ENCODE data around the gene ARHGEF7. TPM values are rescaled to one million over a fixed set of nuclear protein-coding genes. Genes with fewer than 3 reads are reported as not detected.

Gene ARHGEF7
- polyA plus RNA-seq, 1 donor: 75.2 TPM

GRCh38 chr13:111209613-111210012 is 94.5 kb downstream of the ARHGEF7 start:
- Histone ChIP-seq H3K36me3 (ENCODE audit: control insufficient read depth, insufficient read depth, low read length) (peaks cover 6% of the 10 kb centered on the region), H3K27me3 (ENCODE audit: control insufficient read depth, insufficient read depth, low read length) (no peaks in the 10 kb centered on the region), H3K4me1 (ENCODE audit: control insufficient read depth, insufficient read depth, low read length) (peaks cover 4% of the 10 kb centered on the region), H3K27ac (ENCODE audit: low read length) (no peak overlapping the region), H3K9me3 (ENCODE audit: control insufficient read depth, low read depth, low read length) (no peaks in the 10 kb centered on the region), H3K4me3 (ENCODE audit: low read length) (no peak overlapping the region)
- WGBS (ENCODE audit: insufficient coverage, low lambda C conversion rate): no CpG with 5 or more reads among the region's 9 CpGs
- DNase-seq: no peak

DNA sequence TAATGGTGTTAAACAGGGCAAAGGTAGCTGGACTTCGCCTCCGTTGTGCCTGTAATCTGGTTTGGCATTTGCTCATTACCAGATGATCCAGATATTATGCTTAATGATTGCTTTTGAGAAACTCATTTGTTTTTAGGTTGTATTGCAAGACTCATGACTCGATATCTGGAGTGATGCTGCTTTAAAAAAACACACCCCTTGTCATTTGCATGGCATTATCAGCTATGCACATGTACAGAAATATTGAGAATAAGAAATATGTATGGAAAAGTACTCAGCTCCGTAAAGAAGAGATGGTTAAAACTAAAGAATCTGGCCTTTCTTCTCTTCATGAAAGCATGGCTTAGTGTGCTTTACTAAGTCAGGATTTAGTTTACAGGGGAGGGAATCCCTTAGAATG is 95.0 kb downstream of the ARHGEF7 start:
- DNase-seq: no peak
- Histone ChIP-seq H3K4me1 (ENCODE audit: control insufficient read depth, insufficient read depth, low read length) (peaks cover 3% of the 10 kb centered on the region), H3K9me3 (ENCODE audit: control insufficient read depth, low read depth, low read length) (no peaks in the 10 kb centered on the region), H3K36me3 (ENCODE audit: control insufficient read depth, insufficient read depth, low read length) (peaks cover 6% of the 10 kb centered on the region), H3K27ac (ENCODE audit: low read length) (no peak overlapping the region), H3K4me3 (ENCODE audit: low read length) (no peak overlapping the region), H3K27me3 (ENCODE audit: control insufficient read depth, insufficient read depth, low read length) (no peaks in the 10 kb centered on the region)
- WGBS (ENCODE audit: insufficient coverage, low lambda C conversion rate): 62% methylated on average over 2 of the region's 4 CpGs

GRCh38 chr13:111210544-111211469 is 95.7 kb downstream of the ARHGEF7 start:
- Histone ChIP-seq H3K4me3 (ENCODE audit: low read length) (no peak overlapping the region), H3K9me3 (ENCODE audit: control insufficient read depth, low read depth, low read length) (no peaks in the 10 kb centered on the region), H3K27me3 (ENCODE audit: control insufficient read depth, insufficient read depth, low read length) (no peaks in the 10 kb centered on the region), H3K36me3 (ENCODE audit: control insufficient read depth, insufficient read depth, low read length) (peaks cover 5% of the 10 kb centered on the region), H3K27ac (ENCODE audit: low read length) (no peak overlapping the region), H3K4me1 (ENCODE audit: control insufficient read depth, insufficient read depth, low read length) (peaks cover 3% of the 10 kb centered on the region)
- no peak for DNase-seq
- WGBS (ENCODE audit: insufficient coverage, low lambda C conversion rate): 76% methylated on average over 5 of the region's 15 CpGs

DNA sequence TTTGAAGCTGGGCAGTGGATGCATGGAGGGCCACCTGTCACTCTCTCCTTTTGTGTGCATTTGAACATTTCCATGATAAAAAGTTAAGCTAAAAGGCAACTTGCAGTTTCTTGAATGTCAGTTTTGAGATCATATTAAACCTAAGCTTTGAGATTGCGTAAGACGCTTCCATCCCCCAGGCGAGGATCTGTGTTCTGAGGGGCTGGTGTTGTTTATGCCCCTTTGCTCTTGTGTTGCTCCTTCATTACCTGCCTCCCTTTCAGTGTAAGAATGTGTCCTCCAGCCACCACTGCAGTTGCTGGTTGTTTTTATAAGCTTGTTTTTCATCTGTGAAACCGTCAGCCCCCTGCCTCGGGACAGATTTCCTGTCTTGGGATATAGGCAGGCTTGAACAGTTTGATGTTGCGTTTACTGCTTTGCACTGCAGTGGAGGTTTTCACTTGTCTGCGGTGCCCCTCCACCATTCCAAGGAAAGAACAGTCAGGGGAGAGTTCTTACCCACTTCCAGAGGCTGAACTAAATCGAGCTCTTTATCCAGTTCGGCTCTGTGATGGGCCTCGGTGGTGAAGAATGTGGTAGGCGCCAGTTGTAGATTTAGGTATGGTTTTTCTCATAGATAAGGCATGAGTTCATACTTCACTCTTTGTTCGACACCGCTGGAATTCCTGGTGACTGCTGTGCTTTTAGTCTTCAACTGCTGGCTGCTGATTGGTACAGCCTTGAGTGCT is 96.8 kb downstream of the ARHGEF7 start:
- WGBS (ENCODE audit: insufficient coverage, low lambda C conversion rate): no CpG with 5 or more reads among the region's 13 CpGs
- Histone ChIP-seq H3K36me3 (ENCODE audit: control insufficient read depth, insufficient read depth, low read length) (no peaks in the 10 kb centered on the region), H3K9me3 (ENCODE audit: control insufficient read depth, low read depth, low read length) (no peaks in the 10 kb centered on the region), H3K27ac (ENCODE audit: low read length) (no peak overlapping the region), H3K27me3 (ENCODE audit: control insufficient read depth, insufficient read depth, low read length) (no peaks in the 10 kb centered on the region), H3K4me1 (ENCODE audit: control insufficient read depth, insufficient read depth, low read length) (peaks cover 3% of the 10 kb centered on the region), H3K4me3 (ENCODE audit: low read length) (no peak overlapping the region)
- no peak for DNase-seq

DNA sequence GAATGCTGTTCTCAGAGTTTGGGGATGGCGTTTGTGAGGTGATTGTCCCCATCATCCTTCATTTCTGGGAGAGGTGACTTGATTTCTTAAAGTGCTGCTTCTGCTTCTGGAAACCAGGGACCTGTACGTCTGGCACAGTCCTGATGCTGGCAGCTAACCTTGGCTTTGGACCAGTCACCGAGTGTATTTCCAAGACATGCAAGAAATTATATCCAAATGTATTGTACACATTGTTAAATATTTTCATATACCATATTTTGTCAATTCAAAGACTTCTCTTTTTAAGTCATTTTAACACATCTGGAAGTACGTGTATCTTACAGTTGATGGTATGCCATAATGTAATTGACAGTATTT is 97.4 kb downstream of the ARHGEF7 start:
- H3K27ac ChIP-seq (ENCODE audit: low read length): no peak overlapping the region
- no peaks in the 10 kb centered on the region for H3K27me3 ChIP-seq (ENCODE audit: control insufficient read depth, insufficient read depth, low read length)
- H3K36me3 ChIP-seq (ENCODE audit: control insufficient read depth, insufficient read depth, low read length): no peaks in the 10 kb centered on the region
- DNase-seq: no peak
- H3K4me1 ChIP-seq (ENCODE audit: control insufficient read depth, insufficient read depth, low read length): peaks cover 3% of the 10 kb centered on the region
- 100% methylated on average over 1 of the region's 4 CpGs for WGBS (ENCODE audit: insufficient coverage, low lambda C conversion rate)
- no peaks in the 10 kb centered on the region for H3K9me3 ChIP-seq (ENCODE audit: control insufficient read depth, low read depth, low read length)
- no peak overlapping the region for H3K4me3 ChIP-seq (ENCODE audit: low read length)

- no CpG with 5 or more reads among the region's 22 CpGs for WGBS (ENCODE audit: insufficient coverage, low lambda C conversion rate)
- peaks cover 6% of the 10 kb centered on the region for H3K4me1 ChIP-seq (ENCODE audit: control insufficient read depth, insufficient read depth, low read length)
- no peak overlapping the region for H3K4me3 ChIP-seq (ENCODE audit: low read length)
- no peak overlapping the region for H3K27ac ChIP-seq (ENCODE audit: low read length)
- no peaks in the 10 kb centered on the region for H3K27me3 ChIP-seq (ENCODE audit: control insufficient read depth, insufficient read depth, low read length)
- H3K36me3 ChIP-seq (ENCODE audit: control insufficient read depth, insufficient read depth, low read length): peaks cover 2% of the 10 kb centered on the region
- DNase-seq: no peak
- no peaks in the 10 kb centered on the region for H3K9me3 ChIP-seq (ENCODE audit: control insufficient read depth, low read depth, low read length)
Measured at GRCh38 chr13:111213964-111214726, 99.0 kb downstream of the ARHGEF7 start.

DNA sequence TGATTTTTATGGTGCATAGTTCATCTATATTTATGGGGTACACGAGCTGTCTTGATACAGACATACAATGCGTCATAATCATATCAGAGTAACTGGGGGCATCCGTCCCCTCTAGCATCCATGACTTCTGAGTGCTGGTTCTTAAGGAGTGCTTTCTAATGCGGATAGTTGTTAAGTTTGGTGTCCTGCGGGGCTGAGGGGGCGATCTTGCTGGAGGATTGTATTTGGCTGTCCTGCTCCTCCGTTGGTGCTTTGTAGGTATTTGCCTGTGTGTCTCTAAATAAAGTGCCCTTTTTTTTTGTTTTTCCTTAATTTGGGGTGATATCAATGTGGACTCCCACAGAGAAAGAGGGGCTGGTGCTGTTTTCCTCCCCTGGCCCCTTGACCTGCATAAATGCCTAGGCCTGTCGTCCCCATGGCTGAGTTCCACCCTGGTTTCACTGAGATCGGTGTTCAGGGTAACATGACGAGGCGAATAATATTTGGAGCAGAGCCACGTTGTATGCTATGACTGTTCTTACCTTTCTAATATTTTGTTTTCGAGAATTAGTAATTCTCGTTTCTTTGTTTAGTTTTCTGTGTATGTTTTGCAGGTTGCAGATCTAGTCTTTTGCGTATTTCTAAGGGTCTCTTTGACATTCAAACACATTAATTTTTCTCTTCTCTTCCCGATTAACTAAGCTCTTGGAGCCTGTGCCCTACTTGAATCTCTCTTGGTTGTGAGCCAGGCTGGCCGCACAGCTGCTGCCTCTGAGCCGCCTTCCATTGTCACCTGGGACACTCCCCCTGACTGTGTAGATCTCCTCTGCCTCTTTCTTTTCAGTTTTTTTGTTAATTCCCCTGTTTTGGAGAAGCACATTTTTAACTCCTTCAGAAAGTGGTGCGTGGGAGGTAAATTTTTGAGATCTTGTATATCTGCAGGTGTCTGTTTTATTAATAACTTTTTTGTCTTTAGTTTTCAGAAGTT is 100.3 kb downstream of the ARHGEF7 start:
- Histone ChIP-seq H3K27me3 (ENCODE audit: control insufficient read depth, insufficient read depth, low read length) (no peaks in the 10 kb centered on the region), H3K4me3 (ENCODE audit: low read length) (no peak overlapping the region), H3K9me3 (ENCODE audit: control insufficient read depth, low read depth, low read length) (no peaks in the 10 kb centered on the region), H3K36me3 (ENCODE audit: control insufficient read depth, insufficient read depth, low read length) (peaks cover 9% of the 10 kb centered on the region), H3K4me1 (ENCODE audit: control insufficient read depth, insufficient read depth, low read length) (peaks cover 6% of the 10 kb centered on the region), H3K27ac (ENCODE audit: low read length) (no peak overlapping the region)
- 94% methylated on average over 7 of the region's 19 CpGs for WGBS (ENCODE audit: insufficient coverage, low lambda C conversion rate)
- DNase-seq: no peak

DNA sequence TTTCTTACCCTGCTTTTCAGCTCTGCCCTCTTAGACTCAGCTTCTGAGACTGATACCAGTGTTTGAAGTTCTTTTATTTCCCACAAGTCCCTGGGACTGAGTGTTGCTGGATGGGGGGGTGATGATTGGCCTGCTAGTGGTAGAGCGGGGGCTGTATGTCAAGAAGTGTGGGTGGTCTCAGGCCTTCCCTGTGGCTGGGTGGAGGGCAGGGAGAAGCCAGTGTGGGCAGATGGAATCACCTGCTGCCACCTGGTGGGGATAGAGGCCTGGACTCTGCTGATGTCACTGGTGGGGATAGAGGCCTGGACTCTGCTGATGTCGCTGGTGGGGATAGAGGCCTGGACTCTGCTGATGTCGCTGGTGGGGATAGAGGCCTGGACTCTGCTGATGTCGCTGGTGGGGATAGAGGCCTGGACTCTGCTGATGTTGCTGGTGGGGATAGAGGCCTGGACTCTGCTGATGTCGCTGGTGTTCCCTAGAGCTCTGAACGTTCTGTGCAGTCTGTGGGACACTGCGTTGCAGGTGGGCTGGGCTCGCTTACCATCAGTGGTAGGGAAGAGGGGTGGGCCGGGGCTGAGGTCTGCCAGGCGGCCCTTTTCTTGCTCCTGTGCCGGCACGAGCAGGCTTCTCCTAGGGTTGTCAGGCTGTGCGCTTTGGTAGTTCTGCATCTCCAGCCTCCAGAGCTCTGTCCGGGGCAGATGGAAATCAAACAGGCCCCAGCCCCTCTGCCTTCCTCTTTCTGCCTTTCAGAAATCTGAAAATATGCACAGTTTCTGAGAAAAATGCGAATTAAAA is 101.3 kb downstream of the ARHGEF7 start:
- H3K27me3 ChIP-seq (ENCODE audit: control insufficient read depth, insufficient read depth, low read length): no peaks in the 10 kb centered on the region
- 83% methylated on average over 1 of the region's 15 CpGs for WGBS (ENCODE audit: insufficient coverage, low lambda C conversion rate)
- H3K36me3 ChIP-seq (ENCODE audit: control insufficient read depth, insufficient read depth, low read length): peaks cover 13% of the 10 kb centered on the region
- no peak overlapping the region for H3K27ac ChIP-seq (ENCODE audit: low read length)
- no peaks in the 10 kb centered on the region for H3K9me3 ChIP-seq (ENCODE audit: control insufficient read depth, low read depth, low read length)
- DNase-seq: peak in 1 of 2 donors; percentile 31
- H3K4me1 ChIP-seq (ENCODE audit: control insufficient read depth, insufficient read depth, low read length): peaks cover 6% of the 10 kb centered on the region
- no peak overlapping the region for H3K4me3 ChIP-seq (ENCODE audit: low read length)

DNA sequence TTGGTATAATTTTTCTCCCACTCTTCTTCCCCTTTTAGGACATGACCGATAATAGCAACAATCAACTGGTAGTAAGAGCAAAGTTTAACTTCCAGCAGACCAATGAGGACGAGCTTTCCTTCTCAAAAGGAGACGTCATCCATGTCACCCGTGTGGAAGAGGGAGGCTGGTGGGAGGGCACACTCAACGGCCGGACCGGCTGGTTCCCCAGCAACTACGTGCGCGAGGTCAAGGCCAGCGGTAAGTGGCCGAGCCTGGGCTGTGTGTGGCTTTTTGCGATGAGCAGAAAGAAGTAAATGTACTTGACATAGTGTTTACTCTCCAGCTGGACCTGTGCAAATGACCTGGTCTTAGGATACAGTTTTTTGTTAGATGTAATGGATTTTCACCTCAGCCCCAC is 102.5 kb downstream of the ARHGEF7 start:
- no CpG with 5 or more reads among the region's 13 CpGs for WGBS (ENCODE audit: insufficient coverage, low lambda C conversion rate)
- Histone ChIP-seq H3K27me3 (ENCODE audit: control insufficient read depth, insufficient read depth, low read length) (no peaks in the 10 kb centered on the region), H3K9me3 (ENCODE audit: control insufficient read depth, low read depth, low read length) (no peaks in the 10 kb centered on the region), H3K36me3 (ENCODE audit: control insufficient read depth, insufficient read depth, low read length) (peaks cover 13% of the 10 kb centered on the region), H3K4me3 (ENCODE audit: low read length) (no peak overlapping the region), H3K4me1 (ENCODE audit: control insufficient read depth, insufficient read depth, low read length) (peaks cover 3% of the 10 kb centered on the region), H3K27ac (ENCODE audit: low read length) (peak overlapping the region; percentile 15)
- peak; percentile 40 to 67 for DNase-seq

All from large intestine (tissue), 3 donors.